K562 (cell line): ENCODE measurements around the gene STEEP1. TPM values are rescaled to one million over a fixed set of nuclear protein-coding genes. Genes with fewer than 3 reads are reported as not detected.
A peak's percentile ranks its signal among the peaks of the same experiment; 100 is the strongest.

Experiments
- ARHGAP35 ChIP-seq: fragments of 450-650 bp; IDR thresholded peaks from 2 replicates; pipeline ENCODE4 v1.6.1; 2018; ENCODE audit not compliant: partially characterized antibody
- ARID3A ChIP-seq: IDR thresholded peaks from 2 replicates; pipeline ENCODE4 v1.6.1; 2012; ENCODE audit warnings: low read depth, low read length, improper control_type of control experiment, borderline replicate concordance
- ATF7 ChIP-seq: fragments of 450-650 bp; IDR thresholded peaks from 2 replicates; pipeline ENCODE4 v1.7.1; 2014; ENCODE audit warnings: mild to moderate bottlenecking, moderate library complexity
- CHD2 ChIP-seq: IDR thresholded peaks from 2 replicates; pipeline ENCODE4 v1.6.1; 2011; ENCODE audit warnings: low read depth, low read length
- CREB3L1 ChIP-seq: fragments of 450-650 bp; IDR thresholded peaks from 2 replicates; pipeline ENCODE4 v1.6.1; 2014; ENCODE audit warnings: low read depth, mild to moderate bottlenecking, moderate library complexity, borderline replicate concordance
- CREM ChIP-seq: IDR thresholded peaks from 2 replicates; pipeline ENCODE4 v1.6.1; 2014; ENCODE audit warnings: antibody characterized with exemption, low read depth
- HOXB6 ChIP-seq: fragments of 250-450 bp; sonication (Bioruptor Pico); IDR thresholded peaks from 2 replicates; pipeline ENCODE4 v1.5.1; 2022; ENCODE audit warnings: mild to moderate bottlenecking, borderline replicate concordance
- JUN ChIP-seq, 2 experiments: sonication (generic) in 1 of 2; formaldehyde crosslinking in 1 of 2; IDR thresholded peaks; 2 replicates each; pipeline versions ENCODE4 v1.6.1 to v1.8.0; 2012 to 2022; ENCODE audit warnings: borderline replicate concordance in 2 of 2, mild to moderate bottlenecking in 2 of 2, improper control_type of control experiment in 1 of 2, low read depth in 1 of 2, low read length in 1 of 2, missing genetic modification reagents in 1 of 2
- MLX ChIP-seq, 2 experiments: fragments of 450-650 bp in 1 of 2; sonication (generic) in 1 of 2; formaldehyde crosslinking; conservative IDR thresholded peaks; 2 replicates each; pipeline versions ENCODE4 v1.4.0 to v1.8.1; 2020 to 2022; ENCODE audit warnings: mild to moderate bottlenecking in 1 of 2, missing genetic modification reagents in 1 of 2
- NKRF ChIP-seq: fragments of 450-650 bp; IDR thresholded peaks from 2 replicates; pipeline ENCODE4 v1.6.1; 2016; ENCODE audit warnings: borderline replicate concordance
- NR0B1 ChIP-seq: fragments of 450-650 bp; IDR thresholded peaks from one replicate; pipeline ENCODE4 v1.6.1; 2018; ENCODE audit warnings: mild to moderate bottlenecking, moderate library complexity; ENCODE audit not compliant: partially characterized antibody
- SRSF9 ChIP-seq: fragments of 200-400 bp; formaldehyde crosslinking; IDR thresholded peaks from 2 replicates; pipeline ENCODE4 v1.6.1; 2017; ENCODE audit warnings: low read depth, low read length, borderline replicate concordance
- TAF1 ChIP-seq: IDR thresholded peaks from 2 replicates; pipeline ENCODE4 v1.6.1; 2011; ENCODE audit warnings: mild to moderate bottlenecking, low read length, moderate library complexity; ENCODE audit not compliant: insufficient read depth, control insufficient read depth, severe bottlenecking; ENCODE audit errors: extremely low read depth
- VEZF1 ChIP-seq: fragments of 200-800 bp; sonication (Bioruptor generic); IDR thresholded peaks from 2 replicates; pipeline ENCODE4 v1.6.1; 2017; ENCODE audit warnings: missing genetic modification characterization, missing compliant biosample characterization
- ZFX ChIP-seq: sonication (generic); formaldehyde crosslinking; IDR thresholded peaks from 2 replicates; pipeline ENCODE4 v1.8.0; 2022; ENCODE audit warnings: mild to moderate bottlenecking, missing genetic modification reagents, moderate library complexity
- ZNF507 ChIP-seq: conservative IDR thresholded peaks from 2 replicates; pipeline ENCODE4 v1.6.1; 2017; ENCODE audit warnings: missing genetic modification characterization, missing compliant biosample characterization
- polyA plus RNA-seq, 8 experiments: library from polyadenylated mRNA; depleted of rRNA in 4 of 8; stranded (reverse) in 5 of 8; unstranded in 3 of 8; fragments of >200 nt; fragmentation: Nextera tagmentation in 2 of 8; fragmentation: Illumina TruSeq in 1 of 8; extraction: Ambion mirVana in 2 of 8; extraction: Trizol in 1 of 8; gene quantifications; 2 replicates each; pipeline versions ENCODE4 v1.2.1 to v1.2.3, GENCODE V29; 2011 to 2014; ENCODE audit warnings: inconsistent platforms in 1 of 8, missing spikeins in 1 of 8
- total RNA-seq, 7 experiments: library from RNA; depleted of rRNA in 6 of 7; stranded (reverse); fragments of >200 nt in 6 of 7; fragmentation: Illumina TruSeq in 2 of 7; extraction: Trizol in 2 of 7; gene quantifications; 2 replicates each; pipeline versions ENCODE4 v1.2.1 to v1.2.3, GENCODE V29; 2011 to 2021; ENCODE audit warnings: low replicate concordance in 1 of 7

Gene STEEP1
- total and polyA plus RNA-seq, 9 of the 15 experiments (the other 6 are each of a cell fraction or from before 2014, with no cell fraction given): 15.0 to 73.7 (median 40.3) TPM

GRCh38 chrX:119606280-119607017 is 41.2 kb upstream of the STEEP1 start, which contains the start of gene NKRF (continued):
- TF ChIP-seq ATF7: peak; percentile 79; the same call in 1 of the 2 replicates
- peak; percentile 19; the same call in 1 of the 2 replicates for TF ChIP-seq JUN (IDR thresholded peaks at IDR 0.05; ENCODE audit: borderline replicate concordance, low read depth, low read length)
- TF ChIP-seq JUN (CRISPR knock-in tag; IDR thresholded peaks at IDR 0.05; ENCODE audit: borderline replicate concordance): no peak
- no peak for TF ChIP-seq ARID3A
- TF ChIP-seq NKRF: 0 out of 2 replicates have a peak, but pooled peaks have one; percentile 37
- TF ChIP-seq SRSF9: no peak
- TF ChIP-seq CREM: peak; percentile 93
- no peak for TF ChIP-seq MLX (CRISPR knock-in tag; conservative IDR thresholded peaks at IDR 0.05)
- no peak for TF ChIP-seq HOXB6 (CRISPR knock-in tag)
- peak; percentile 46; the same call in 1 of the 2 replicates for TF ChIP-seq VEZF1 (CRISPR knock-in tag)
- TF ChIP-seq ARHGAP35: peak; percentile 79
- TF ChIP-seq ZNF507 (tag): no peak
- TF ChIP-seq CHD2: peak; percentile 98
- TF ChIP-seq TAF1: peak; percentile 87
- peak; percentile 50; the same call in 1 of the 2 replicates for TF ChIP-seq ZFX (CRISPR knock-in tag)
- no peak for TF ChIP-seq NR0B1
- peak; percentile 83 for TF ChIP-seq CREB3L1
